ENCODE data around the gene DAGLB. TPM values are rescaled to one million over a fixed set of nuclear protein-coding genes. Genes with fewer than 3 reads are reported as not detected.

DAGLB gene
- polyA plus RNA-seq, 3 donors = 15.2 to 47.0 (median 16.4) TPM

GRCh38 chr7:6496842-6497636 lies 49.3 kb upstream of the DAGLB start:
- Mint-ChIP-seq H3K9me3 (peaks cover 0 to 3% (median 0%) of the 10 kb centered on the region in 7 donors), H3K4me3 (no peak overlapping the region), H3K36me3 (no peaks in the 10 kb centered on the region), H3K4me1 (peaks cover 2% of the 10 kb centered on the region), H3K27ac (no peak overlapping the region), H3K27me3 (ENCODE audit: low read depth in 3 of 3) (peaks cover 0 to 9% (median 5%) of the 10 kb centered on the region in 3 donors)
- no peaks in the 10 kb centered on the region for H3K36me3 ChIP-seq (replicated peaks in 1 of 2; ENCODE audit: control insufficient read depth in 1 of 2, insufficient read depth in 2 of 2, low read length in 2 of 2)
- no peak overlapping the region for H3K27ac ChIP-seq (ENCODE audit: low read depth in 1 of 2, low read length in 2 of 2)
- no peaks in the 10 kb centered on the region for H3K27me3 ChIP-seq (ENCODE audit: control insufficient read depth in 2 of 2, insufficient read depth in 2 of 2, low read length in 2 of 2)
- H2AFZ ChIP-seq (ENCODE audit: insufficient read depth, low read depth, low read length, poor library complexity, severe bottlenecking) = no peak overlapping the region
- H3K79me2 ChIP-seq (ENCODE audit: insufficient read depth, low read length) = no peaks in the 10 kb centered on the region
- no peak for DNase-seq
- H3K4me2 ChIP-seq (replicated peaks; ENCODE audit: extremely low read depth, low read length, poor library complexity, severe bottlenecking) = no peak overlapping the region
- no peak overlapping the region for H3K9ac ChIP-seq (ENCODE audit: insufficient read depth, low read length, poor library complexity, severe bottlenecking)
- no peaks in the 10 kb centered on the region for H3K9me3 ChIP-seq (replicated peaks in 1 of 2; ENCODE audit: control insufficient read depth in 1 of 2, insufficient read depth in 1 of 2, low read length in 2 of 2)
- H3K4me1 ChIP-seq (ENCODE audit: control insufficient read depth in 1 of 2, insufficient read depth in 2 of 2, low read length in 2 of 2) = no peaks in the 10 kb centered on the region
- intact Hi-C loops (cut with micrococcal nuclease) = no loop called here
- H4K20me1 ChIP-seq (ENCODE audit: insufficient read depth, low read length) = no peaks in the 10 kb centered on the region
- TF ChIP-seq CTCF (IDR thresholded peaks at IDR 0.05) = no peak
- no peak overlapping the region for H3K4me3 ChIP-seq (replicated peaks in 1 of 3; ENCODE audit: low read depth in 2 of 3, low read length in 3 of 3)
- WGBS (ENCODE audit: insufficient coverage) = 94% methylated on average over 16 of the region's 19 CpGs

- Histone ChIP-seq H3K4me3 (replicated peaks in 1 of 3; ENCODE audit: low read depth in 2 of 3, low read length in 3 of 3) (no peak overlapping the region), H3K4me2 (replicated peaks; ENCODE audit: extremely low read depth, low read length, poor library complexity, severe bottlenecking) (no peak overlapping the region), H3K79me2 (ENCODE audit: insufficient read depth, low read length) (no peaks in the 10 kb centered on the region), H3K27me3 (ENCODE audit: control insufficient read depth in 2 of 2, insufficient read depth in 2 of 2, low read length in 2 of 2) (no peaks in the 10 kb centered on the region), H3K36me3 (replicated peaks in 1 of 2; ENCODE audit: control insufficient read depth in 1 of 2, insufficient read depth in 2 of 2, low read length in 2 of 2) (no peaks in the 10 kb centered on the region), H2AFZ (ENCODE audit: insufficient read depth, low read depth, low read length, poor library complexity, severe bottlenecking) (no peak overlapping the region), H3K27ac (ENCODE audit: low read depth in 1 of 2, low read length in 2 of 2) (no peak overlapping the region), H3K4me1 (ENCODE audit: control insufficient read depth in 1 of 2, insufficient read depth in 2 of 2, low read length in 2 of 2) (no peaks in the 10 kb centered on the region), H4K20me1 (ENCODE audit: insufficient read depth, low read length) (no peaks in the 10 kb centered on the region), H3K9me3 (replicated peaks in 1 of 2; ENCODE audit: control insufficient read depth in 1 of 2, insufficient read depth in 1 of 2, low read length in 2 of 2) (no peaks in the 10 kb centered on the region), H3K9ac (ENCODE audit: insufficient read depth, low read length, poor library complexity, severe bottlenecking) (no peak overlapping the region)
- Mint-ChIP-seq H3K9me3 (peaks cover 0 to 3% (median 0%) of the 10 kb centered on the region in 7 donors), H3K4me1 (peaks cover 2% of the 10 kb centered on the region), H3K27me3 (ENCODE audit: low read depth in 3 of 3) (peaks cover 4 to 9% (median 5%) of the 10 kb centered on the region in 3 donors), H3K4me3 (no peak overlapping the region), H3K36me3 (no peaks in the 10 kb centered on the region), H3K27ac (no peak overlapping the region)
- no peak for DNase-seq
- TF ChIP-seq CTCF (IDR thresholded peaks at IDR 0.05) = no peak
- 96% methylated on average over 3 of the region's 6 CpGs for WGBS (ENCODE audit: insufficient coverage)
- intact Hi-C loops (cut with micrococcal nuclease) = no loop called here
These were observed 48.0 kb upstream of the DAGLB start for GRCh38 chr7:6495597-6496262.

Data from CD14-positive monocyte (primary cell).